ENCODE results near the gene PRDM15.

- no peak for TF ChIP-seq CTCF (IDR thresholded peaks at IDR 0.05)
- no peak for TF ChIP-seq POLR2A (IDR thresholded peaks at IDR 0.05)
Measured at GRCh38 chr21:41913230-41913629, 34.1 kb upstream of the PRDM15 start.

Measured in suprapubic skin (tissue), 3 donors.